HG03354 (cell line): ENCODE data around the gene LATS2.

ENCODE experiments used
- ATAC-seq: cut with Tn5 transposase; IDR thresholded peaks from one replicate; pipeline ENCODE4 v1.9.1; 2021; ENCODE audit warnings: mild to moderate bottlenecking; ENCODE audit not compliant: unreplicated experiment, poor library complexity, severe bottlenecking

LATS2 gene

GRCh38 chr13:21025539-21025938 is 35.8 kb downstream of the LATS2 start:
- ATAC-seq, result no peak

- no peak for ATAC-seq
Measured at GRCh38 chr13:21022056-21022979, 39.1 kb downstream of the LATS2 start.

GRCh38 chr13:21020581-21020980 is 40.8 kb downstream of the LATS2 start:
- no peak for ATAC-seq

DNA sequence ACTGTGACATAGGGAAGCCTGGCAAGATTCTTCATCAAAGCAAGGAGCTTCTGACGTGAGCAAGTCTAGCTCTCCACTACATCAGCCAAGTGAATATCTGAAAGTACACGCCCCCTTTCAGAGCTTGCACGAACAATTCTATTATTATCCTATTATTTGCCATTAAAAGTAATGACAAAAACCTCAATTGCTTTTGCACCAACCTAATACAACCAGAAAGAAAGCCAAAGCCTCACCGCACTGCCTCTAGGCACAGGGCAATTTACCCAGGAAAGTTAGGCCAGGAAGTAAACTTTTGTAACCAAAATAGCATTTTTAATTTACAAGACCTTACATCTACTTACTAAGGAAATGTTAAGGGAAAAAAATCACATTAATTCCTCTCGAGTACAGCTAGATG is 41.2 kb downstream of the LATS2 start:
- ATAC-seq, result no peak

GRCh38 chr13:21018220-21018619 is 43.2 kb downstream of the LATS2 start:
- ATAC-seq, result no peak

GRCh38 chr13:21016487-21016886 is 44.9 kb downstream of the LATS2 start:
- ATAC-seq, result no peak

GRCh38 chr13:21015284-21015683 is 46.1 kb downstream of the LATS2 start:
- no peak for ATAC-seq

- ATAC-seq, result no peak
Measured at GRCh38 chr13:21014502-21015170, 46.8 kb downstream of the LATS2 start.

DNA sequence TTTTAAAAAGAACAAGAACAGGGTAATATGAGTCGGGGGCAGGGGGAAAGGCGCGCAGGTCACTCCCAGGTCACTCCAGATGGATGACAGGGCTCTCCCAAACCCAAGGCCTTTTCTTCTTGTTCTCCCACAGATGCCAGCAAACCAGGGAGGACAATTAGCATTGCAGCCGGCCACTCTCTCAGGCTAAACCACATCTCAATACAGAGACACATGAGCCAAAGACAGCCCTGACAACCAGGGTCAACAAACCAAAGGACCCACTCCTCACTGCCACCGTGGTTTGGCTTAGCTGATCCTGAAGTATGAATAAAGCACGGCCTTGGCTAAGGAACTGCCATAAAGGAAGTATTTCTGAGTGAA is 47.3 kb downstream of the LATS2 start:
- no peak for ATAC-seq

DNA sequence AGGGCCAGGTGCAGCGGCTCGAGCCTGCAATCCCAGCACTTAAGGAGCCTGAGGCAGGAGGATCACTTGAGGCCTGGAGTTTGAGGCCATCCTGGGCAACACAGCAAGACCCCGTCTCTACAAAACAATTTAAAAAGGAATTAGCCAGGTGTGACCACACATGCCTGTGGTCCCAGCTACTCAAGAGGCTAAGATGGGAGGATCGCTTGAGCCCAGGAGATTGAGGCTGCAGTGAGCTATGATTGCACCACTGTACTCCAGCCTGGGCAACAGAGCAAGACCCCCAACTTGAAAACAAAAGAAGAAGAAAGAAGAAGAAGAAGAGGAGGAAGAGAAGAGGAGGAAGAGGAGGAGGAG is 47.7 kb downstream of the LATS2 start:
- ATAC-seq, result no peak

DNA sequence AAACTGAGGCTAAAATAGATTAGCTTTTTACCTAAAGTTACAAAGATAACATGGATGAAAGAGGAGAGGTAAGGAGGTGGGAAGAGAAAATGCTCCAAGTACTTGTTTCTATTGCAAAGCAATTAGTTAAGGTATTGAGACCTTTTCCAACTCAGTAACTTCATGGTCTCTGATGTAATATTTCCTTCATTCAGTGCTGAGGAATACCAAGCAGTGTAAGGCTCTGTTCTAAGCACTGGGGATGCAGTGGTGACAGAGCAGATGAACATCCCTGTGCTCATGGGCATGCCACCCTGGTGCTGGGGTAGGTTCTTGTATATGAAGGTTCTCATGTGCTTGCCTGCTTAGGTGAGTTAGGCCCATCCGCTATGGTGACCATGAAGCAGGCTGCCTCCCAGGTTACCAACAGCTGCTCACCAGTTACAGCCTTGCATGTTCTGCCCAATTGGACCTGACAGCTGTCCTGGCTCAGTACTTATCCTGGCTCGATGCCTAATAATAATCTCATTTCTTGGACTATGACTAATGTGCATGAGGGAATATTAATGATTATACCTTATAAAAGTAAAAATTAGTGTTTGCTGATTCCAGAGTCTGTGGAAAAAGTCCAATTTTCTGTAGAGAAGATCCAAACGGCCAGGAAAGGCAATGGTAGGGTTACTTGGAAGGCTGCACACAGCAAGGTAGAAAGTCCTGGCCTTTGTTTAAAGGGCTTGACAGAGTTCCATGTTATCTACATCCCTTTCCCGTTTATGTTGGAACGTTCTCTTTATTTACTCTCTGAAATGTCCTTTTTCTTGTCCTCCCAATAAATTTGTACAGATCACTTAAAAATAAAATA is 48.3 kb downstream of the LATS2 start:
- no peak for ATAC-seq

DNA sequence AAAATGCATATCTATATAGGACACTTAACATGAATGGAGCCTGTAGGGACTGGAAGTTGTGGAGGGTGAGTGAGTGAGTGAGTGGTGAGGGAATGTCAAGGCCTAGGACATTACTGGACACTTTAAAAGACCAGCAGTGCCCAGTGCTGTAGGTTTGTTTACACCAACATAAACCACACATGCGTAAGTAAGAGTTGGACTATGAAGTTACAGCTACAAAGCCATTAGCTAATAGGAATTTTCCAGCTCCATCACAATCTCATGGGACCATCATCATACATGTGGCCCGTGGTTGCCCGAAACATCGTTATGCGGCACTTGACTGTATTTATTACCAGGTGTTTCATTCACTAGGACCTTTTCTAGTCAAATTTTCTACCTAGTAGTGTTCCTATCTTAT is 49.2 kb downstream of the LATS2 start:
- ATAC-seq, result no peak

DNA sequence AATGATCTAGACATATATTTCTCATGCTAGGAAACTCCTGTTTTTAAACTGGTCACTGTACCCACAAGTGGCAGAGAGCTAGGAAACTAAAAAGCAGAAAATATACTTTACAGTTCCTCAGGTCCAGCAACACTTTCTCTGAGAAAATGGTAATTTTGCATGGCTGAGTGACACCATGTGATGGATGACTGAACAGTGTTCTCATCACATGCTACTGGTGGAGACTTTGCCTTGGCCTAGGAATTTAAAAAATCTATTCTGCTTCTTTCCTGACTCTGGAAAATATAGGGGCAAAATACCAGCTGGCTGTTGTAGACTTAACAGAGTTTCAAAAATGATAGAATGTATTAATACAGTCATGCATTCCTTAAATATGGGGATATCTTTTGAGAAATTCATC is 50.0 kb downstream of the LATS2 start:
- ATAC-seq, result no peak

DNA sequence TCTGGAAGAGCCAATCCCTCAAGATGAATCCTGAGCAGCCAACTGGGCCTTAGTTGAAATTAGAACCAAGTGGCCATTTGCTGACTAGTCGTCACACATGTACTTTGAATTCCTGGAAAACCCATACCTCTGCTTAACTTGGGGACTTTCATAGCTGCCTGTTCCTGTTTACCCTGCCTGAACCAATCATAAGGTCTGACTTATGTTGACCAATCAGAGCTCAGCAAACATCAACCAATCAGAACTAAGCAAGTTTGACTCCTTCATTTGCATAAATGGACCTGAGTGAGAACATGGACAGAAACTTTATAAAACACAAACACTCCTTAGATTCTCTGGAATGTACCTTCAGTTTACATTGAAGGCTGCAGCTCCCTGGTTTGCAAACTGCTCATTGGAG is 50.8 kb downstream of the LATS2 start:
- no peak for ATAC-seq

- no peak for ATAC-seq
Measured at GRCh38 chr13:21009036-21009435, 52.4 kb downstream of the LATS2 start.

DNA sequence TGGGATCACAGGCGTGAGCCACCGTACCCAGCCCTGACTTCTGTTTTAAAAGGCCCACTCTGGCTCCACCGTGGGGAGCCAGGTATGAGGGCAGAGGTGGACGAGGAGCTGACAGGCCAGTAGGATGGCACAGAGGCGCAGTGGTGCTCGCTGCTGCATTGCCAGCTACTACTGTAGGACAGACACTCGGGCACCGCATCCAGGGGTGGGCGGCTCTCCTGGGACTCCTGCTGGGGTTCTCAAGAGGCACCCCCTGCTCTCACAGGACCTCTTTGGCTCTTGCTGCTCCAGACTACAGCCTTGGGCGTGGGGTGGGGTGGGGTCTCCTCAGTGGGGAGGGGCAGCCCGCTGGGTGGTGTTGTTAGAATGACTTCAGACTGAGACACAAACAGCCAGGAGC is 53.4 kb downstream of the LATS2 start:
- no peak for ATAC-seq

GRCh38 chr13:21006141-21007005 is 55.0 kb downstream of the LATS2 start:
- ATAC-seq, result no peak

DNA sequence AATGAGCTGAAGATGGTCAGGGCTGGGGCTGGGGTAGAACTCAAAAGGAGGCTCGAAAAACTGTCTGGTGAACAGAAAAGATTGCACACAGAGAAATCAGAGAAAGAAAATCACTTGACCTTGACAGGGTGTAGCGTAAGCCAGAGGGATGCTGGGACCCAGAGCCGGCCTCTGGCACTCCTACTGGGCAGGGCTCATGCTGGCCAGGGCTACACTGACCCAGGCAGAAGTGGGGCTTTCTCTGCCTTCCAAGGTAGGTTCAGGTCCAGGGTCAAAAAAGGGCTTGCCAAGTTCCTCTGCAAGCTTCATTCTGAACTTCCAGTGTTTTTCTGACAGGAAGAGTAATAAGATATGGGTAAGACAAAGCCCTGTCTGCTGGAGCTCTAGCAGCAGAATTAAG is 56.2 kb downstream of the LATS2 start:
- no peak for ATAC-seq

DNA sequence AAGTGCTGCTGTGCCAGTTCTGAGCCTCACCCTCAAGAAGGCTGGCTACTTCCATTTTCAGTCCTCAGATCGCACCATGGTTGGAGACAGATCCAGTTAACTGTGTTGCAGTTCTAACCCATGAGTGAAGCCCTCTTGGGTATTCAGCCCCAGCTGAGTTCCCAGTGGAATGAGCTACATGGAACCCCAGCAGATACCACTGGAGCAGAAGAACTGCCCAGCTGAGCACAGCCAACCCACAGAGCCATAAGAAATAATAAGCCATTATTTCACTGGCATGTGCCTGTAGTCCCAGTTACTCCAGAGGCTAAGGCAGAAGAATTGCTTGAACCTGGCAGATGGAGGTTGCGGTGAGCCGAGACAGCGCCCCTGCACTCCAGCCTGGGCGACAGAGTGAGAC is 59.9 kb downstream of the LATS2 start:
- no peak for ATAC-seq

GRCh38 chr13:21000647-21001046 is 60.7 kb downstream of the LATS2 start:
- ATAC-seq, result no peak
